T47D (cell line): ENCODE data around the gene UTS2R.

ENCODE experiments used
- DNase-seq, 2 experiments: peaks; one replicate each; pipeline versions ENCODE4 v3.0.0 to v3.0.0-alpha.2; 2011 to 2012; ENCODE audit warnings: low read depth in 1 of 2, low spot score in 1 of 2
- JUND ChIP-seq: IDR thresholded peaks from 2 replicates; pipeline ENCODE4 v1.6.1; 2012; ENCODE audit warnings: low read depth
- in situ Hi-C: cut with HindIII; loops from 2 replicates; pipeline ENCODE4 v1.10.0; 2016; ENCODE audit warnings: low sequenced_read_pairs, low pct_unique_long_range_greater_than_20kb

Gene UTS2R

DNA sequence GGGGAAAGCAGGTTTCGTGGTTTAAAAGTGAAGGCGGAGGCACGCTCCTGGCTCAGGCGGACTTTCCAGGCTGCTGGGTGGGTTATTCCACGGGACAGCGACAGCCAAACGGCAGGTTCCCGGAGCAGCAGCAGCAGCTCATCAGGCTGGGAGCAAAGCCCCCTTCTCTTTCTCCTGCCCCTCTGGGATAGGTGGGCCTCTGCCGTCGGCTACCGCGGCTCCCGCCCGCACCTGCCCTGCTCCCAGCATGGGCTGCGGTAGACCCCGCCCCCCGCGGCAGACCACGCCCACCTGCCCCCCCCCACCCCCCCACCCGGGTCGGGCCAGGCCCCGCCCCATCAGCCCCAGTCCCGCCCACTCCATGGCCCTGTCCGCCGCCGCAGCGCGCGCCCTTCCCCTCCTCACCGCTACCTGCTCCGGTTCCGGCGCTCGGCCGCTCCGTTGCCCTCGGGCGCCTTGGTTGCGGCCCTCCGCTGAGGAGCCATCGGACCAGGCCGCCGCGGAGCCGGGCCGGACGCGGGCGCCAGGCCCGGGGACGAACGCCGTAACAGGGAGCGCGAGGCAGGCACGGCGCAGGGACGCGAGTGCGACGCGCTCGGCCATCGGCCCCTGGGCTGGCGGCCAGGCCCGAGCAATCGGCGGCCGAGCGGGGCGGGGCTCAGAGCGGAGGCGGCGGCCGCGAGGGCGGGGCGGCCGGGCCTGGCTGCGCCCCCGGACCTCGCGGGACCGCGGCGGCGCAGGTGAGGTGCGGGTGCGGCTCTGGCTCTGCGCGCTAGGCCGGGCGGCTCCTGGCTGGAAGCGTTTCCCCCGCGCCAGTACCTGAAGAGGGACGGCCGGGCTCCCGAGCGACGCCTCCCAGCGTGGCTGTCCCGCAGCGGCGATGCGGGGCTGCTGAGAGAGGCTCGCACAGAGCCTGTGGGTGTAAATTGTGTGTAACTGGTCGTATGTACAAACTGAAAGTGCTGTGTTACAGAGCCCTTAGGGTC, 46.7 kb downstream of the UTS2R start, which contains the start of the genes HEXD and OGFOD3:
Gene HEXD, plus strand, starts transcription at position 347 of the 986 bp plus-strand sequence. CDS start 1,453 bp downstream, outside the sequence.
Gene OGFOD3, minus strand, starts transcription at position 586 of the 986 bp plus-strand sequence. Its CDS starts 101 bp downstream, at position 485.
- DNase-seq: peak; percentile 95
- in situ Hi-C loops: loop anchor here (10.0 kb wide), 1 partner anchor 73 kb away; no protein-coding TSS in a partner anchor
- no peak for TF ChIP-seq JUND

DNA sequence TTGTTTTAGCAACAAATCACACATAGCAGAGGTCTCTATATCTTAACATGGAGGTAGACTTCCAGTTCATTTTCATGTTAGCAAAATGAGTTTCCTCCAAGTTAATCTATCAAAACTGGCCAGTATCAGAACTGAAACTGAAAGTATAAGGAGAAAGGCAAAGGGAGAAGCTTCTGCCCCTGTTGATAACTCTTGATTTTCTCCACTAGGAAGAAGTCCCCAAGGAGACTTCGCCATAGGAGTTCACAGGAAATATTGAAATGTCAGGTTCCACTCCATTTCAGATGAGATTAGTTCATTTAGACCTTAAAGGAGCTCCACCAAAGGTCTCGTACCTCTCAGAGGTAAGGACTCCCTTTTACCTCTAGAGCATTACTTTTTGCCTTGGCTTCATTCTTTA, 48.0 kb downstream of the UTS2R start:
- in situ Hi-C loops: loop anchor here (10.0 kb wide), 1 partner anchor 75 kb away; no protein-coding TSS in a partner anchor
- TF ChIP-seq JUND: no peak
- no peak for DNase-seq

DNA sequence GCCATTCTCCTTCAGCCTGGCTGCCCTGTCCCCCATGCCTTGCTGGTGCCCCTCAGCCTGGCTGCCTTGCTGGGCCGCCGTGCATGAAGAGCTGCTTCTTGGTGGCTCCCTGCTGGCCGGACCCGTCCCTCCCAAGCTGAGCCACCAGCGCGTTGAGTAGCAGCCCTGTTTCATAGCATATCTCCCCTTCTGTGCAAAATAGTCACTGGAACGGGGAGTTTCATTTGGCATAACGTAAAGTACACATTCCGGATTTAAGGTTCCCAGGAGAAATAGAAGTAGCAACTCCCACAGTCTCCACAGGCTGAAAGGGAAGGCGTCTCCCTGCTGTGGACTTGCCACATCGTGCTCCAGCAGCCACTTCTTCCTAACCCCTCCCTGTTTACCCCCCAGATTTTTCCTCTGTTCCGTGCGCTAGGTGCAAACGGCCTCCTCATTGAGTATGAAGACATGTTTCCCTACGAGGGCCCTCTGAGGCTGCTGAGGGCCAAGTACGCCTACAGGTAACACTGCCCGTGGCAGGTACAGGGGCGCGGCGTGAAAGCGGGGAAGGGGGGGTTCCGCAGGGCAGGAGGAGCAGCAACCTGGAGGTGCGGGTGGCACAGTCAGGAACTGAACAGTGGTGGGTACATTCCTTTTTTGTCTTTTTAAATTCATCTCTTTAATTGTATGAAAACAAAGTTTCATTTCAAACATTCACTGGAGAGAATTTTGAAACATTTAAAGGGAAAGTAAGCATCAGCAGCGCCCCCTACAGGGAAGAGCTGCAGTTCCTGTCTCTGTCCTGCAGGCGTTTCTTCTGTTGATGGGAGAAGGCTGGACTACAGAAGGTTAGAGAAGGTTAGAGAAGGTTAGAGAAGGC, 52.7 kb downstream of the UTS2R start:
- in situ Hi-C loops: no loop called here
- no peak for TF ChIP-seq JUND
- DNase-seq: peak in 1 of 2 experiments; percentile 80

DNA sequence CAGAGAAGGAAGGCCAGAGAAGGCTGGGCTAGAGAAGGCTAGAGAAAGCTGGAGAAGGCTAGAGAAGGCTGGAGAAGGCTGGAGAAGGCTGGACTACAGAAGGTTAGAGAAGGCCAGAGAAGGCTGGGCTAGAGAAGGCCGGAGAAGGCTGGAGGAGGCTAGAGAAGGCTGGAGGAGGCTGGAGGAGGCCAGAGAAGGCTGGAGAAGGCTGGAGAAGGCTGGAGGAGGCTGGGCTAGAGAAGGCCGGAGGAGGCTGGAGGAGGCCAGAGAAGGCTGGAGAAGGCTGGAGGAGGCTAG, 53.2 kb downstream of the UTS2R start:
- TF ChIP-seq JUND: no peak
- in situ Hi-C loops: no loop called here

More for the DNA sequence above, 53.2 kb downstream of the UTS2R start:
- no peak for DNase-seq
